ENCODE measurements around the gene SPINK9. TPM values are rescaled to one million over a fixed set of nuclear protein-coding genes. Genes with fewer than 3 reads are reported as not detected.

The SPINK9 gene
- total RNA-seq, 2 experiments from 2014 or later: not detected

GRCh38 chr5:148364343-148364742 lies 29.0 kb downstream of the SPINK9 start:
- no peak for TF ChIP-seq CTCF (IDR thresholded peaks at IDR 0.05)
- CTCF ChIA-PET: no interaction called here
- no peak for DNase-seq
- no peak overlapping the region for H3K4me3 Mint-ChIP-seq
- H3K27me3 Mint-ChIP-seq: peaks cover 6% of the 10 kb centered on the region
- POLR2A ChIA-PET: no interaction called here
- intact Hi-C loops (cut with micrococcal nuclease): no loop called here
- H3K4me1 Mint-ChIP-seq (ENCODE audit: low read depth): no peaks in the 10 kb centered on the region
- peaks cover 9% of the 10 kb centered on the region for H3K36me3 Mint-ChIP-seq (ENCODE audit: low read depth)
- no peak for ATAC-seq
- peaks cover 4% of the 10 kb centered on the region for H3K9me3 Mint-ChIP-seq
- H3K27ac Mint-ChIP-seq: no peak overlapping the region

GRCh38 chr5:148368299-148368698 lies 32.9 kb downstream of the SPINK9 start:
- Mint-ChIP-seq H3K27me3 (peaks cover 6% of the 10 kb centered on the region), H3K4me3 (no peak overlapping the region), H3K9me3 (peaks cover 4% of the 10 kb centered on the region), H3K4me1 (ENCODE audit: low read depth) (no peaks in the 10 kb centered on the region), H3K36me3 (ENCODE audit: low read depth) (peaks cover 9% of the 10 kb centered on the region), H3K27ac (no peak overlapping the region)
- ATAC-seq (no peak), DNase-seq (no peak)
- POLR2A ChIA-PET: no interaction called here
- no peak for TF ChIP-seq CTCF (IDR thresholded peaks at IDR 0.05)
- CTCF ChIA-PET: no interaction called here
- intact Hi-C loops (cut with micrococcal nuclease): no loop called here

- CTCF ChIA-PET: no interaction called here
- H3K36me3 Mint-ChIP-seq (ENCODE audit: low read depth): peaks cover 9% of the 10 kb centered on the region
- H3K4me3 Mint-ChIP-seq: no peak overlapping the region
- H3K27ac Mint-ChIP-seq: no peak overlapping the region
- peaks cover 4% of the 10 kb centered on the region for H3K9me3 Mint-ChIP-seq
- no peak for ATAC-seq
- intact Hi-C loops (cut with micrococcal nuclease): no loop called here
- POLR2A ChIA-PET: no interaction called here
- no peaks in the 10 kb centered on the region for H3K4me1 Mint-ChIP-seq (ENCODE audit: low read depth)
- TF ChIP-seq CTCF (IDR thresholded peaks at IDR 0.05): no peak
- DNase-seq: no peak
- peaks cover 5% of the 10 kb centered on the region for H3K27me3 Mint-ChIP-seq
Observed at GRCh38 chr5:148372166-148372725, 36.9 kb downstream of the SPINK9 start.

GRCh38 chr5:148372893-148373292 lies 37.5 kb downstream of the SPINK9 start:
- ChIA-PET CTCF (no interaction called here), POLR2A (no interaction called here)
- intact Hi-C loops (cut with micrococcal nuclease): no loop called here
- no peak for ATAC-seq
- no peak overlapping the region for H3K27ac Mint-ChIP-seq
- H3K36me3 Mint-ChIP-seq (ENCODE audit: low read depth): peaks cover 13% of the 10 kb centered on the region
- H3K4me1 Mint-ChIP-seq (ENCODE audit: low read depth): no peaks in the 10 kb centered on the region
- no peak for TF ChIP-seq CTCF (IDR thresholded peaks at IDR 0.05)
- no peak for DNase-seq
- peaks cover 4% of the 10 kb centered on the region for H3K9me3 Mint-ChIP-seq
- no peak overlapping the region for H3K4me3 Mint-ChIP-seq
- peaks cover 4% of the 10 kb centered on the region for H3K27me3 Mint-ChIP-seq

GRCh38 chr5:148374690-148375360 lies 39.5 kb downstream of the SPINK9 start:
- Mint-ChIP-seq H3K9me3 (peaks cover 11% of the 10 kb centered on the region), H3K36me3 (ENCODE audit: low read depth) (peaks cover 24% of the 10 kb centered on the region), H3K4me1 (ENCODE audit: low read depth) (peaks cover 7% of the 10 kb centered on the region), H3K27me3 (no peaks in the 10 kb centered on the region), H3K27ac (no peak overlapping the region), H3K4me3 (no peak overlapping the region)
- intact Hi-C loops (cut with micrococcal nuclease): no loop called here
- DNase-seq: peak; percentile 29
- TF ChIP-seq CTCF (IDR thresholded peaks at IDR 0.05): peak; percentile 54
- CTCF ChIA-PET: interaction anchor here (0.7 to 2.8 kb wide), 12 partner anchors 13 to 426 kb away, joined by 3 to 16 read pairs (median 4); no protein-coding TSS in a partner anchor
- ATAC-seq: peak; percentile 61
- POLR2A ChIA-PET: no interaction called here
